ENCODE results near the gene KCNQ1. TPM values are rescaled to one million over a fixed set of nuclear protein-coding genes. Genes with fewer than 3 reads are reported as not detected.
A peak's percentile ranks its signal among the peaks of the same experiment; 100 is the strongest.

The KCNQ1 gene
- total and polyA plus RNA-seq, 2 of the 13 experiments (the other 11 are each of a cell fraction or from before 2014, with no cell fraction given) = 0.02 to 0.08 TPM

DNA sequence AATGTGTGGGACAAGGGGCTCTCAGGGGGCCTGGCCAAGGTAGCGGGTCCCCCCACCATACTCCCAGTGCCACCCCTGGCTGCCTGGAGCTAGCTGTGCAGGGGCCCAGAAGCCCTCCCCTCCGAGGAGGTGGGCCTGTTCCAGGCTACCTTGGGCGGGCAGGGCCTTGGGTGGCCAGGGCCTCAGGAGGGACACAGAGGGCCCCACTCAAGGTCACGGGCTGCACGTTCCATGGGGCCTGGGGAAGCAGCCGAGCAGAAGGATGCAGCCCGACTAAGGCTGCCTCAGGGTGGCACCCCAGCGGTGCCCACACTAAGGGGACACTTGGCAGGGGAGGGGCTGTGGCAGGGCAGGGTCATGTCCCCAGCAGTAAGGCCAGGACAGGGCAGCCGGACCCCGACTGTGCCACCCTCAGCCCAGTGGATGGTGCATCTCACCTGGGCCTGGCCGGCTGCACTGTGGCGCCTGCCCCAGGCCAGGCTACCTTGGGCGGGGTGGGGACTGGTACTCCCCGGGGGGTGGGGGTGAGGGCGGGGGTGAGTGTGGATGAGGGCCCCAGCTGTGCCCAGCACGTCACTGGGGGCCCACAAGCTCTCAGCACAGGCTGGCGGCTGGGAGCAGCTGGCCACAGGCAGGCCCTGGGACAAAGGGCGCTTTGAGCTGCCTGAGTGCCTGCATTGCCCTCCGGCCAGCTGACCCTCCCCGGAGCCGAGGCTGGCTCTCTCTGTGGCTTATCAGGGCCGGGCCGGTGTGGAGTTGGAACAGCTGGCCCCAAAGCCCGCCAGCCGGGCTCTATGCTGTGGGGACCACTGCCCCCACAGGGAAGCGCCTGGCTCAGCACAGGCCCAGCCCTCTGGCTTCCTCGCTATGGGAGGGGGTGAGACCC, 117.1 kb downstream of the KCNQ1 start (continued):
- TF ChIP-seq ZSCAN21 (CRISPR knock-in tag; IDR thresholded peaks at IDR 0.05; ENCODE audit: borderline replicate concordance) = peak; percentile 11; the same call in 1 of the 2 replicates
- no peak for TF ChIP-seq ZNF136 (CRISPR knock-in tag; IDR thresholded peaks at IDR 0.05; ENCODE audit: low read depth)
- TF ChIP-seq ARID2 (CRISPR knock-in tag; IDR thresholded peaks at IDR 0.05; ENCODE audit: borderline replicate concordance) = no peak
- TF ChIP-seq ZNF724P (CRISPR knock-in tag; IDR thresholded peaks at IDR 0.05; ENCODE audit: borderline replicate concordance) = no peak
- peak; percentile 66; the same call in 1 of the 2 replicates for TF ChIP-seq AKAP8 (CRISPR knock-in tag; IDR thresholded peaks at IDR 0.05)
- TF ChIP-seq, protein P1, sequence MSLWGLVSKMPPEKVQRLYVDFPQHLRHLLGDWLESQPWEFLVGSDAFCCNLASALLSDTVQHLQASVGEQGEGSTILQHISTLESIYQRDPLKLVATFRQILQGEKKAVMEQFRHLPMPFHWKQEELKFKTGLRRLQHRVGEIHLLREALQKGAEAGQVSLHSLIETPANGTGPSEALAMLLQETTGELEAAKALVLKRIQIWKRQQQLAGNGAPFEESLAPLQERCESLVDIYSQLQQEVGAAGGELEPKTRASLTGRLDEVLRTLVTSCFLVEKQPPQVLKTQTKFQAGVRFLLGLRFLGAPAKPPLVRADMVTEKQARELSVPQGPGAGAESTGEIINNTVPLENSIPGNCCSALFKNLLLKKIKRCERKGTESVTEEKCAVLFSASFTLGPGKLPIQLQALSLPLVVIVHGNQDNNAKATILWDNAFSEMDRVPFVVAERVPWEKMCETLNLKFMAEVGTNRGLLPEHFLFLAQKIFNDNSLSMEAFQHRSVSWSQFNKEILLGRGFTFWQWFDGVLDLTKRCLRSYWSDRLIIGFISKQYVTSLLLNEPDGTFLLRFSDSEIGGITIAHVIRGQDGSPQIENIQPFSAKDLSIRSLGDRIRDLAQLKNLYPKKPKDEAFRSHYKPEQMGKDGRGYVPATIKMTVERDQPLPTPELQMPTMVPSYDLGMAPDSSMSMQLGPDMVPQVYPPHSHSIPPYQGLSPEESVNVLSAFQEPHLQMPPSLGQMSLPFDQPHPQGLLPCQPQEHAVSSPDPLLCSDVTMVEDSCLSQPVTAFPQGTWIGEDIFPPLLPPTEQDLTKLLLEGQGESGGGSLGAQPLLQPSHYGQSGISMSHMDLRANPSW (CRISPR knock-in tag; IDR thresholded peaks at IDR 0.05; ENCODE audit: borderline replicate concordance) = no peak
- TF ChIP-seq, protein P2, sequence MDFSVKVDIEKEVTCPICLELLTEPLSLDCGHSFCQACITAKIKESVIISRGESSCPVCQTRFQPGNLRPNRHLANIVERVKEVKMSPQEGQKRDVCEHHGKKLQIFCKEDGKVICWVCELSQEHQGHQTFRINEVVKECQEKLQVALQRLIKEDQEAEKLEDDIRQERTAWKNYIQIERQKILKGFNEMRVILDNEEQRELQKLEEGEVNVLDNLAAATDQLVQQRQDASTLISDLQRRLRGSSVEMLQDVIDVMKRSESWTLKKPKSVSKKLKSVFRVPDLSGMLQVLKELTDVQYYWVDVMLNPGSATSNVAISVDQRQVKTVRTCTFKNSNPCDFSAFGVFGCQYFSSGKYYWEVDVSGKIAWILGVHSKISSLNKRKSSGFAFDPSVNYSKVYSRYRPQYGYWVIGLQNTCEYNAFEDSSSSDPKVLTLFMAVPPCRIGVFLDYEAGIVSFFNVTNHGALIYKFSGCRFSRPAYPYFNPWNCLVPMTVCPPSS (IDR thresholded peaks at IDR 0.05) = no peak
- TF ChIP-seq ZBTB1 (CRISPR knock-in tag; IDR thresholded peaks at IDR 0.05; ENCODE audit: borderline replicate concordance) = no peak
- TF ChIP-seq, protein P3, sequence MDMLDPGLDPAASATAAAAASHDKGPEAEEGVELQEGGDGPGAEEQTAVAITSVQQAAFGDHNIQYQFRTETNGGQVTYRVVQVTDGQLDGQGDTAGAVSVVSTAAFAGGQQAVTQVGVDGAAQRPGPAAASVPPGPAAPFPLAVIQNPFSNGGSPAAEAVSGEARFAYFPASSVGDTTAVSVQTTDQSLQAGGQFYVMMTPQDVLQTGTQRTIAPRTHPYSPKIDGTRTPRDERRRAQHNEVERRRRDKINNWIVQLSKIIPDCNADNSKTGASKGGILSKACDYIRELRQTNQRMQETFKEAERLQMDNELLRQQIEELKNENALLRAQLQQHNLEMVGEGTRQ (IDR thresholded peaks at IDR 0.05; ENCODE audit: low read depth, low read length) = no peak
- TF ChIP-seq, protein P3 (CRISPR knock-in tag; IDR thresholded peaks at IDR 0.05; ENCODE audit: borderline replicate concordance) = no peak
- TF ChIP-seq ZNF180 (CRISPR knock-in tag; IDR thresholded peaks at IDR 0.05; ENCODE audit: borderline replicate concordance, low read depth) = no peak
- no peak for TF ChIP-seq U2AF1 (optimal IDR thresholded peaks at IDR 0.05; ENCODE audit: low read depth, low read length)
- TF ChIP-seq TEAD3 (CRISPR knock-in tag; optimal IDR thresholded peaks at IDR 0.05; ENCODE audit: borderline replicate concordance) = peak; percentile 29
- TF ChIP-seq, protein P4, sequence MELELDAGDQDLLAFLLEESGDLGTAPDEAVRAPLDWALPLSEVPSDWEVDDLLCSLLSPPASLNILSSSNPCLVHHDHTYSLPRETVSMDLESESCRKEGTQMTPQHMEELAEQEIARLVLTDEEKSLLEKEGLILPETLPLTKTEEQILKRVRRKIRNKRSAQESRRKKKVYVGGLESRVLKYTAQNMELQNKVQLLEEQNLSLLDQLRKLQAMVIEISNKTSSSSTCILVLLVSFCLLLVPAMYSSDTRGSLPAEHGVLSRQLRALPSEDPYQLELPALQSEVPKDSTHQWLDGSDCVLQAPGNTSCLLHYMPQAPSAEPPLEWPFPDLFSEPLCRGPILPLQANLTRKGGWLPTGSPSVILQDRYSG (CRISPR knock-in tag; IDR thresholded peaks at IDR 0.05) = no peak
- TF ChIP-seq HNRNPUL1 (IDR thresholded peaks at IDR 0.05; ENCODE audit: low read depth, low read length) = no peak
- no peak for TF ChIP-seq HNRNPH1 (optimal IDR thresholded peaks at IDR 0.05; ENCODE audit: low read depth, low read length)
- peak; percentile 56; the same call in 1 of the 2 replicates for TF ChIP-seq ARNT2 (CRISPR knock-in tag; IDR thresholded peaks at IDR 0.05; ENCODE audit: low read depth)
- no peak for TF ChIP-seq ZNF234 (CRISPR knock-in tag; conservative IDR thresholded peaks at IDR 0.05)
- peak; percentile 74; the same call in 1 of the 2 replicates for TF ChIP-seq ZNF776 (CRISPR knock-in tag; IDR thresholded peaks at IDR 0.05)
- no peak for TF ChIP-seq TSC22D2 (CRISPR knock-in tag; IDR thresholded peaks at IDR 0.05; ENCODE audit: borderline replicate concordance)
- no peak for TF ChIP-seq ZNF17 (CRISPR knock-in tag; IDR thresholded peaks at IDR 0.05)

All from HepG2 (cell line).